22Rv1 (cell line): ENCODE measurements around the gene CST8.

Experiments used
- CTCF ChIP-seq: fragments of 450-650 bp; IDR thresholded peaks from 2 replicates; pipeline ENCODE4 v1.5.1; 2017; ENCODE audit warnings: mild to moderate bottlenecking
- ZFX ChIP-seq: fragments of 450-650 bp; IDR thresholded peaks from 2 replicates; pipeline ENCODE4 v1.6.1; 2017; ENCODE audit warnings: antibody characterized with exemption, borderline replicate concordance

- TF ChIP-seq CTCF (no peak), ZFX (no peak)
Measured at GRCh38 chr20:23476015-23476754, 14.7 kb upstream of the CST8 start.
